ENCODE results near the gene CCDC92.

- TF ChIP-seq EZH2 (IDR thresholded peaks at IDR 0.05; ENCODE audit: borderline replicate concordance, low read depth, low read length, severe bottlenecking) (no peak), CTCF (IDR thresholded peaks at IDR 0.05; ENCODE audit: extremely low read depth in 1 of 2, insufficient read depth in 1 of 2, low read depth in 1 of 2, low read length in 2 of 2) (no peak)
Measured at GRCh38 chr12:123919980-123920360, 52.7 kb downstream of the CCDC92 start.
